H9 (cell line): ENCODE results near the gene ZFYVE27. TPM values are rescaled to one million over a fixed set of nuclear protein-coding genes. Genes with fewer than 3 reads are reported as not detected.

Experiments
- DNase-seq: peaks from one replicate; pipeline ENCODE4 v3.0.0-alpha.2; 2017
- H2AFZ ChIP-seq: one replicate; pipeline ENCODE4 v1.6.1; 2013; ENCODE audit warnings: mild to moderate bottlenecking, low read length, control low read depth, moderate library complexity
- H2AK5ac ChIP-seq: 2 replicates; pipeline ENCODE4 v1.6.1; 2013; ENCODE audit warnings: low read length, control low read depth, mixed read lengths; ENCODE audit not compliant: insufficient read length
- H2BK120ac ChIP-seq: one replicate; pipeline ENCODE4 v1.6.1; 2013; ENCODE audit warnings: low read depth, mild to moderate bottlenecking, low read length, control low read depth, inconsistent platforms; ENCODE audit not compliant: poor library complexity, severe bottlenecking
- H2BK12ac ChIP-seq: 2 replicates; pipeline ENCODE4 v1.6.1; 2013; ENCODE audit warnings: low read length, control low read depth, mixed read lengths, low read depth; ENCODE audit not compliant: insufficient read length
- H2BK15ac ChIP-seq: 2 replicates; pipeline ENCODE4 v1.6.1; 2013; ENCODE audit warnings: low read depth, low read length, control low read depth
- H2BK20ac ChIP-seq: one replicate; pipeline ENCODE4 v1.6.1; 2013; ENCODE audit warnings: low read depth, mild to moderate bottlenecking, low read length, control low read depth, inconsistent platforms; ENCODE audit not compliant: poor library complexity, severe bottlenecking
- H2BK5ac ChIP-seq: 2 replicates; pipeline ENCODE4 v1.6.1; 2013; ENCODE audit warnings: low read length, control low read depth, mixed read lengths; ENCODE audit not compliant: insufficient read length
- H3K14ac ChIP-seq: 2 replicates; pipeline ENCODE4 v1.6.1; 2013; ENCODE audit warnings: low read length, control low read depth; ENCODE audit not compliant: insufficient read depth
- H3K18ac ChIP-seq: 2 replicates; pipeline ENCODE4 v1.6.1; 2013; ENCODE audit warnings: low read depth, mild to moderate bottlenecking, mixed read lengths, low read length, control low read depth; ENCODE audit not compliant: insufficient read length
- H3K23ac ChIP-seq: 2 replicates; pipeline ENCODE4 v1.6.1; 2013; ENCODE audit warnings: low read length, control low read depth, mixed read lengths, low read depth; ENCODE audit not compliant: insufficient read length
- H3K23me2 ChIP-seq: 2 replicates; pipeline ENCODE4 v1.6.1; 2013; ENCODE audit warnings: low read depth, mild to moderate bottlenecking, mixed read lengths, low read length, control low read depth; ENCODE audit not compliant: insufficient read length, poor library complexity, severe bottlenecking
- H3K27ac ChIP-seq: 2 replicates; pipeline ENCODE4 v1.5.1; 2013; ENCODE audit warnings: low read length, control low read depth, mixed read lengths, low read depth; ENCODE audit not compliant: insufficient read length
- H3K27me3 ChIP-seq: 2 replicates; pipeline ENCODE4 v1.6.1; 2013; ENCODE audit warnings: low read length, control low read depth, inconsistent platforms; ENCODE audit not compliant: insufficient read depth
- H3K4ac ChIP-seq: 2 replicates; pipeline ENCODE4 v1.6.1; 2013; ENCODE audit warnings: low read depth, mild to moderate bottlenecking, control low read depth, inconsistent platforms, low read length, moderate library complexity
- H3K4me1 ChIP-seq: 2 replicates; pipeline ENCODE4 v1.6.1; 2013; ENCODE audit warnings: low read length, control low read depth, inconsistent platforms; ENCODE audit not compliant: insufficient read depth
- H3K4me2 ChIP-seq: 2 replicates; pipeline ENCODE4 v1.6.1; 2013; ENCODE audit warnings: low read length, control low read depth, mixed read lengths; ENCODE audit not compliant: insufficient read length, insufficient read depth
- H3K56ac ChIP-seq: 2 replicates; pipeline ENCODE4 v1.6.1; 2013; ENCODE audit warnings: low read depth, mild to moderate bottlenecking, mixed read lengths, low read length, control low read depth; ENCODE audit not compliant: insufficient read length
- H3K79me1 ChIP-seq: 2 replicates; pipeline ENCODE4 v1.6.1; 2013; ENCODE audit warnings: low read depth, mild to moderate bottlenecking, moderate library complexity, low read length, control low read depth, inconsistent platforms; ENCODE audit not compliant: insufficient read depth, poor library complexity, severe bottlenecking
- H3K79me2 ChIP-seq: 2 replicates; pipeline ENCODE4 v1.6.1; 2013; ENCODE audit warnings: low read length, control low read depth, inconsistent platforms; ENCODE audit not compliant: insufficient read depth
- H3K9ac ChIP-seq: 2 replicates; pipeline ENCODE4 v1.6.1; 2013; ENCODE audit warnings: low read length, control low read depth, mixed read lengths; ENCODE audit not compliant: insufficient read length; ENCODE audit errors: extremely low read depth
- H3K9me3 ChIP-seq: one replicate; pipeline ENCODE4 v1.6.1; 2013; ENCODE audit warnings: low read depth, low read length, inconsistent platforms; ENCODE audit not compliant: control insufficient read depth
- H3T11ph ChIP-seq: one replicate; pipeline ENCODE4 v1.6.1; 2013; ENCODE audit warnings: mild to moderate bottlenecking, low read length, control low read depth, inconsistent platforms
- H4K20me1 ChIP-seq: one replicate; pipeline ENCODE4 v1.6.1; 2013; ENCODE audit not compliant: control insufficient read depth, insufficient read length, insufficient read depth
- H4K5ac ChIP-seq: 2 replicates; pipeline ENCODE4 v1.6.1; 2013; ENCODE audit warnings: low read depth, mild to moderate bottlenecking, mixed read lengths, low read length, control low read depth; ENCODE audit not compliant: insufficient read length
- H4K8ac ChIP-seq: replicated peaks from 2 replicates; pipeline ENCODE4 v1.6.1; 2013; ENCODE audit warnings: low read length, control low read depth, mixed read lengths, low read depth; ENCODE audit not compliant: insufficient read length
- H4K91ac ChIP-seq: 2 replicates; pipeline ENCODE4 v1.6.1; 2013; ENCODE audit warnings: low read depth, mild to moderate bottlenecking, moderate library complexity, mixed read lengths, low read length, control low read depth; ENCODE audit not compliant: insufficient read length
- H3K27ac Mint-ChIP-seq, 3 experiments: 2 replicates in 2 of 3; 3 replicates in 1 of 3; pipeline ENCODE4 v1.8.0; 2020 to 2021; ENCODE audit warnings: mixed read lengths in 3 of 3, mild to moderate bottlenecking in 1 of 3, moderate library complexity in 1 of 3
- H3K27me3 Mint-ChIP-seq: 2 replicates; pipeline ENCODE4 v1.8.0; 2021; ENCODE audit warnings: low read depth, mild to moderate bottlenecking, moderate library complexity, mixed read lengths
- H3K36me3 Mint-ChIP-seq, 3 experiments: 2 replicates in 2 of 3; 3 replicates in 1 of 3; pipeline ENCODE4 v1.8.0; 2020 to 2021; ENCODE audit warnings: low read depth in 3 of 3, mixed read lengths in 3 of 3; ENCODE audit not compliant: insufficient read depth in 1 of 3
- H3K4me1 Mint-ChIP-seq, 2 experiments: 2 replicates each; pipeline ENCODE4 v1.8.0; 2020; ENCODE audit warnings: mixed read lengths in 2 of 2
- H3K4me3 Mint-ChIP-seq, 2 experiments: 2 replicates in 1 of 2; 3 replicates in 1 of 2; pipeline ENCODE4 v1.8.0; 2020 to 2021; ENCODE audit warnings: mild to moderate bottlenecking in 2 of 2, mixed read lengths in 2 of 2, moderate library complexity in 1 of 2
- H3K9me3 Mint-ChIP-seq, 2 experiments: 2 replicates in 1 of 2; 3 replicates in 1 of 2; pipeline ENCODE4 v1.8.0; 2020; ENCODE audit warnings: mild to moderate bottlenecking in 2 of 2, mixed read lengths in 2 of 2, moderate library complexity in 1 of 2
- WGBS: extraction: QIAGEN DNeasy Blood & Tissue Kit; methylation state at CpG from one replicate; pipeline ENCODE4 v1.1.7; 2013; ENCODE audit warnings: missing lambda C conversion rate, low lambda C conversion rate, mixed read lengths; ENCODE audit not compliant: insufficient read length; ENCODE audit errors: extremely low coverage; 5-methylcytosine and 5-hydroxymethylcytosine counted together
- total RNA-seq: library from RNA; stranded (reverse); gene quantifications from 2 replicates; pipeline ENCODE4 v1.2.1, GENCODE V29; 2021
- TF ChIP-seq, protein P1 (sequence below): fragments of 200-600 bp; sonication (generic); conservative IDR thresholded peaks from 3 replicates; pipeline ENCODE4 v1.8.0; 2021; ENCODE audit warnings: antibody characterized with exemption, mild to moderate bottlenecking

The ZFYVE27 gene
- total RNA-seq, 1 experiment from 2014 or later, result 33.2 TPM

DNA sequence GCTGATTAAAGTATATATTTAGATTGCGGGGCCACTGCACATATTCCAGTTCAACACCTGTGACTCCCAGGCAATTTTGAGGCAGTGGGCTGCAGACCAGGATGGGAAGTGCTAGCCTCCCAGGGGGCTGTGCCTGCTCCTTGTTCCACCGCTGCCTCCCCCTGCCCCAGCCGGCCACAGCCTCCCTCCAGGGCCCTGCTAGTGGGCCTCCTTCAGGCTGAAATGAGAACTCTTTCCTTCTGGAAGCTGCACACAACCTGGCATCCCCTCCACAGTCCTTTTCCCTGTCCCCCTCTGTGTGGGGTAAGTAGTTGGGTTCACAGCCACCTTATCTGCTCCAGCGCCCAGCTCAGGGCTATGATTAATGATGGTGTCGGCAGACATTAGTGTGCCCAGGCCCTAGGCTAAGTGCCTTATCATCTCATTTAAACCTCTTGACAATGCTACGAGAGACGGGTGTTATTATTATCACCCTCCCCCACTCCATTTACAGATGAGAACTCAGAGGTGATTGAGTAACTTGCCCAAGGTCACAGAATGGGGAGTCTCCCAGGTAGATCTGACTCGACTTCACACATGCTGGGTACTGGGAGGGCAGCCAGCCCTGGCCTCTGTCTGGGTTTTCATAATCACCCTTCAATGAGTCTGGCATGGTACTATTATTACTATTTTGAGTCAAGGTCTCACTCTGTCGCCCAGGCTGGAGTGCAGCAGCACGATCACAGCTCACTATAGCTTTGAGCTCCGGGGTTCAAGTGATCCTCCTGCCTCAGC is 45.7 kb downstream of the ZFYVE27 start:
- Histone ChIP-seq H2BK5ac (no peak overlapping the region), H4K8ac (no peak overlapping the region), H4K91ac (no peak overlapping the region), H3K18ac (no peak overlapping the region), H4K20me1 (peaks cover 4% of the 10 kb centered on the region), H2AK5ac (no peak overlapping the region), H3K27me3 (no peaks in the 10 kb centered on the region), H3K23me2 (no peaks in the 10 kb centered on the region), H3K9ac (no peak overlapping the region), H3K79me2 (no peaks in the 10 kb centered on the region), H3T11ph (no peak overlapping the region), H2AFZ (no peak overlapping the region), H3K27ac (no peak overlapping the region), H3K9me3 (no peaks in the 10 kb centered on the region), H3K4me1 (peaks cover 1% of the 10 kb centered on the region; the same call in 1 of the 2 replicates), H2BK15ac (no peak overlapping the region), H3K4ac (no peak overlapping the region), H2BK12ac (no peak overlapping the region), H4K5ac (no peak overlapping the region), H3K14ac (no peak overlapping the region), H3K4me2 (no peak overlapping the region), H2BK120ac (no peak overlapping the region), H3K79me1 (no peaks in the 10 kb centered on the region), H2BK20ac (no peak overlapping the region), H3K23ac (no peak overlapping the region), H3K56ac (no peak overlapping the region)
- H3K9me3 Mint-ChIP-seq, result no peaks in the 10 kb centered on the region
- H3K27me3 Mint-ChIP-seq, result peaks cover 3% of the 10 kb centered on the region; the same call in 1 of the 2 replicates
- no peak for DNase-seq
- TF ChIP-seq, protein P1, sequence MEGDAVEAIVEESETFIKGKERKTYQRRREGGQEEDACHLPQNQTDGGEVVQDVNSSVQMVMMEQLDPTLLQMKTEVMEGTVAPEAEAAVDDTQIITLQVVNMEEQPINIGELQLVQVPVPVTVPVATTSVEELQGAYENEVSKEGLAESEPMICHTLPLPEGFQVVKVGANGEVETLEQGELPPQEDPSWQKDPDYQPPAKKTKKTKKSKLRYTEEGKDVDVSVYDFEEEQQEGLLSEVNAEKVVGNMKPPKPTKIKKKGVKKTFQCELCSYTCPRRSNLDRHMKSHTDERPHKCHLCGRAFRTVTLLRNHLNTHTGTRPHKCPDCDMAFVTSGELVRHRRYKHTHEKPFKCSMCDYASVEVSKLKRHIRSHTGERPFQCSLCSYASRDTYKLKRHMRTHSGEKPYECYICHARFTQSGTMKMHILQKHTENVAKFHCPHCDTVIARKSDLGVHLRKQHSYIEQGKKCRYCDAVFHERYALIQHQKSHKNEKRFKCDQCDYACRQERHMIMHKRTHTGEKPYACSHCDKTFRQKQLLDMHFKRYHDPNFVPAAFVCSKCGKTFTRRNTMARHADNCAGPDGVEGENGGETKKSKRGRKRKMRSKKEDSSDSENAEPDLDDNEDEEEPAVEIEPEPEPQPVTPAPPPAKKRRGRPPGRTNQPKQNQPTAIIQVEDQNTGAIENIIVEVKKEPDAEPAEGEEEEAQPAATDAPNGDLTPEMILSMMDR, result peak; percentile 28; the same call in 2 of the 3 replicates
- H3K36me3 Mint-ChIP-seq, result no peaks in the 10 kb centered on the region
- peaks cover 23 to 33% of the 10 kb centered on the region in 2 experiments for H3K4me1 Mint-ChIP-seq
- no peak overlapping the region for H3K27ac Mint-ChIP-seq
- no CpG with 5 or more reads among the region's 11 CpGs for WGBS
- H3K4me3 Mint-ChIP-seq, result no peak overlapping the region
